H1 (cell line): ENCODE data around the gene LRIG2. TPM values are rescaled to one million over a fixed set of nuclear protein-coding genes. Genes with fewer than 3 reads are reported as not detected.

Source experiments
- CTCF ChIA-PET: fragments of 300-600 bp; sonication (Branson Sonifier 250); formaldehyde crosslinking; loops from one replicate; lab custom pipeline; 2021; ENCODE audit not compliant: partially characterized antibody; lab: Charles Lee
- POLR2A ChIA-PET: fragments of 300-600 bp; sonication (Branson Sonifier 250); formaldehyde crosslinking; loops from one replicate; lab custom pipeline; 2021; ENCODE audit warnings: inconsistent platforms; ENCODE audit not compliant: partially characterized antibody; lab: Charles Lee
- DNase-seq, 2 experiments: peaks; one replicate each; pipeline versions ENCODE4 v3.0.0 to v3.0.0-alpha.2; 2010 to 2022; ENCODE audit warnings: low spot score in 2 of 2, low read depth in 1 of 2, mixed read lengths in 1 of 2
- FAIRE-seq: peaks from 2 replicates; lab custom pipeline; 2011; peaks lifted over from hg19 to GRCh38; lab: Jason Lieb, UNC
- H2AFZ ChIP-seq: 2 replicates; pipeline ENCODE4 v1.8.1; 2012; ENCODE audit warnings: low read length, inconsistent platforms
- H2AK5ac ChIP-seq: 2 replicates; pipeline ENCODE4 v1.6.1; 2013; ENCODE audit warnings: low read depth, low read length
- H2BK120ac ChIP-seq: replicated peaks from 2 replicates; pipeline ENCODE3; 2013; ENCODE audit warnings: low read depth, low read length, inconsistent platforms
- H2BK12ac ChIP-seq: 2 replicates; pipeline ENCODE4 v1.6.1; 2013; ENCODE audit warnings: low read depth, low read length
- H2BK15ac ChIP-seq: 2 replicates; pipeline ENCODE4 v1.6.1; 2013; ENCODE audit warnings: low read length
- H2BK20ac ChIP-seq: 2 replicates; pipeline ENCODE4 v1.6.1; 2013; ENCODE audit warnings: low read length
- H2BK5ac ChIP-seq: 2 replicates; pipeline ENCODE4 v1.6.1; 2013; ENCODE audit warnings: low read depth, low read length
- H3K14ac ChIP-seq: 2 replicates; pipeline ENCODE4 v1.6.1; 2013; ENCODE audit warnings: inconsistent platforms; ENCODE audit not compliant: insufficient read length
- H3K18ac ChIP-seq: 2 replicates; pipeline ENCODE4 v1.6.1; 2013; ENCODE audit warnings: low read length; ENCODE audit errors: extremely low read depth
- H3K23ac ChIP-seq: 2 replicates; pipeline ENCODE4 v1.6.1; 2013; ENCODE audit warnings: inconsistent platforms; ENCODE audit not compliant: insufficient read length
- H3K23me2 ChIP-seq: 2 replicates; pipeline ENCODE4 v1.6.1; 2013; ENCODE audit warnings: low read depth, low read length
- H3K27ac ChIP-seq: 2 replicates; pipeline ENCODE4 v1.6.1; 2011; ENCODE audit warnings: low read depth, low read length, inconsistent platforms
- H3K27me3 ChIP-seq, 4 experiments: replicated peaks in 1 of 4; 1 replicate in 1 of 4; 2 replicates in 3 of 4; pipeline versions ENCODE4 v1.6.1 to v1.8.1; 2011 to 2013; ENCODE audit warnings: low read length in 3 of 4, mild to moderate bottlenecking in 3 of 4, inconsistent platforms in 2 of 4, mixed read lengths in 2 of 4, moderate library complexity in 1 of 4; ENCODE audit not compliant: control insufficient read depth in 3 of 4, insufficient read depth in 3 of 4; ENCODE audit errors: extremely low read depth in 1 of 4
- H3K36me3 ChIP-seq, 4 experiments: 2 replicates each; pipeline versions ENCODE4 v1.6.1 to v1.8.1; 2011 to 2013; ENCODE audit warnings: mild to moderate bottlenecking in 4 of 4, low read length in 3 of 4, moderate library complexity in 2 of 4, control low read depth in 1 of 4, inconsistent platforms in 1 of 4; ENCODE audit not compliant: insufficient read depth in 4 of 4, control insufficient read depth in 2 of 4
- H3K4ac ChIP-seq: replicated peaks from 2 replicates; pipeline ENCODE3; 2013; ENCODE audit warnings: low read length, low read depth, mixed read lengths, inconsistent platforms; ENCODE audit not compliant: insufficient read length
- H3K4me1 ChIP-seq, 4 experiments: replicated peaks in 1 of 4; 1 replicate in 1 of 4; 2 replicates in 3 of 4; pipeline versions ENCODE4 v1.6.1 to v1.8.1; 2011 to 2013; ENCODE audit warnings: low read length in 3 of 4, inconsistent platforms in 2 of 4, mixed read lengths in 1 of 4; ENCODE audit not compliant: insufficient read depth in 4 of 4, control insufficient read depth in 3 of 4
- H3K4me2 ChIP-seq, 2 experiments: 2 replicates each; pipeline versions ENCODE4 v1.6.1 to v1.8.1; 2011 to 2013; ENCODE audit warnings: low read depth in 2 of 2, low read length in 2 of 2, control low read depth in 1 of 2, inconsistent platforms in 1 of 2, mild to moderate bottlenecking in 1 of 2; ENCODE audit not compliant: insufficient read depth in 1 of 2
- H3K4me3 ChIP-seq, 4 experiments: fragments of 200-600, 300-600 bp in 1 of 4; sonication (generic), shearing (Covaris generic), sonication (Bioruptor Twin) in 1 of 4; 2 replicates each; pipeline versions ENCODE4 v1.5.1 to v1.8.1; 2011 to 2016; ENCODE audit warnings: low read length in 4 of 4, low read depth in 3 of 4, control low read depth in 2 of 4, inconsistent platforms in 2 of 4, mild to moderate bottlenecking in 2 of 4, mixed read lengths in 1 of 4, moderate library complexity in 1 of 4; ENCODE audit not compliant: insufficient read depth in 2 of 4; ENCODE audit errors: extremely low read depth in 1 of 4
- H3K56ac ChIP-seq: replicated peaks from 2 replicates; pipeline ENCODE3; 2013; ENCODE audit warnings: low read depth, mild to moderate bottlenecking, mixed read lengths, low read length, inconsistent platforms; ENCODE audit not compliant: insufficient read length
- H3K79me1 ChIP-seq: 2 replicates; pipeline ENCODE4 v1.6.1; 2013; ENCODE audit warnings: low read depth, low read length, control low read depth
- H3K79me2 ChIP-seq, 2 experiments: 2 replicates each; pipeline versions ENCODE4 v1.6.1 to v1.8.1; 2012 to 2013; ENCODE audit warnings: low read length in 2 of 2, mild to moderate bottlenecking in 2 of 2, inconsistent platforms in 1 of 2; ENCODE audit not compliant: insufficient read depth in 2 of 2, control insufficient read depth in 1 of 2
- H3K9ac ChIP-seq, 4 experiments: replicated peaks in 1 of 4; 1 replicate in 1 of 4; 2 replicates in 3 of 4; pipeline versions ENCODE4 v1.6.1 to v1.8.1; 2011 to 2013; ENCODE audit warnings: low read depth in 3 of 4, low read length in 3 of 4, control low read depth in 2 of 4, mild to moderate bottlenecking in 2 of 4, moderate library complexity in 2 of 4, inconsistent platforms in 1 of 4; ENCODE audit errors: extremely low read depth in 1 of 4
- H3K9me3 ChIP-seq, 2 experiments: 2 replicates each; pipeline versions ENCODE4 v1.6.1 to v1.8.1; 2012 to 2013; ENCODE audit warnings: mild to moderate bottlenecking in 2 of 2, moderate library complexity in 2 of 2, control low read depth in 1 of 2, inconsistent platforms in 1 of 2, low read depth in 1 of 2, low read length in 1 of 2, mixed read lengths in 1 of 2; ENCODE audit not compliant: insufficient read depth in 2 of 2
- H4K20me1 ChIP-seq, 2 experiments: replicated peaks in 1 of 2; 2 replicates each; pipeline versions ENCODE3 to v1.8.1; 2011 to 2013; ENCODE audit warnings: inconsistent platforms in 2 of 2, low read length in 2 of 2, mild to moderate bottlenecking in 1 of 2; ENCODE audit not compliant: insufficient read depth in 2 of 2, control insufficient read depth in 1 of 2
- H4K5ac ChIP-seq: 2 replicates; pipeline ENCODE4 v1.6.1; 2013; ENCODE audit warnings: low read length, low read depth, mixed read lengths, inconsistent platforms; ENCODE audit not compliant: insufficient read length
- H4K8ac ChIP-seq: 2 replicates; pipeline ENCODE4 v1.8.0; 2013; ENCODE audit warnings: mild to moderate bottlenecking, moderate library complexity, low read length, inconsistent platforms; ENCODE audit not compliant: insufficient read depth; ENCODE audit errors: extremely low read depth
- H4K91ac ChIP-seq: replicated peaks from 2 replicates; pipeline ENCODE3; 2013; ENCODE audit warnings: low read length, mixed read lengths, inconsistent platforms; ENCODE audit not compliant: insufficient read length
- RAD21 ChIP-seq, 2 experiments: IDR thresholded peaks in 1 of 2; conservative IDR thresholded peaks in 1 of 2; 2 replicates each; pipeline ENCODE4 v1.6.1; 2011; ENCODE audit warnings: low read depth in 2 of 2, low read length in 2 of 2, improper control_type of control experiment in 1 of 2, inconsistent platforms in 1 of 2, mild to moderate bottlenecking in 1 of 2, moderate library complexity in 1 of 2
- WGBS, 2 experiments: shearing (Covaris generic) in 1 of 2; methylation state at CpG; one replicate each; pipeline versions ENCODE4 v1.1.6 to v1.1.7; 2013 to 2015; ENCODE audit warnings: low lambda C conversion rate in 2 of 2, mixed read lengths in 2 of 2, inconsistent platforms in 1 of 2, low coverage in 1 of 2, missing lambda C conversion rate in 1 of 2; ENCODE audit not compliant: insufficient replicate concordance in 2 of 2, insufficient coverage in 1 of 2, insufficient read length in 1 of 2; ENCODE audit errors: extremely low coverage in 1 of 2, missing lambda C conversion rate in 1 of 2; 5-methylcytosine and 5-hydroxymethylcytosine counted together
- polyA plus RNA-seq, 7 experiments: library from polyadenylated mRNA; depleted of rRNA in 3 of 7; stranded (reverse) in 5 of 7; unstranded in 2 of 7; fragments of >200 nt in 5 of 7; fragments of 200-250 nt in 2 of 7; gene quantifications; 1 replicate in 5 of 7; 2 replicates in 1 of 7; 4 replicates in 1 of 7; pipeline versions ENCODE4 v1.2.1 to v1.2.3, GENCODE V29; 2011 to 2013; ENCODE audit warnings: missing spikeins in 2 of 7, mixed read lengths in 2 of 7
- total RNA-seq: library from RNA; stranded (reverse); fragmentation: NEBNext Ultra II Directional; extraction: Animal tissue kit (Norgen Biotek cat#: 25700); gene quantifications from 2 replicates; pipeline ENCODE4 v1.2.1, GENCODE V29; 2021

LRIG2 gene
- total and polyA plus RNA-seq, 2 of the 8 experiments (the other 6 are each of a cell fraction or from before 2014, with no cell fraction given) = 16.2 to 20.9 TPM

- no peak overlapping the region for H4K5ac ChIP-seq
- no peak overlapping the region for H2AFZ ChIP-seq
- no peak overlapping the region for H3K4ac ChIP-seq
- H3K14ac ChIP-seq = no peak overlapping the region
- no peaks in the 10 kb centered on the region for H3K27me3 ChIP-seq
- H2BK5ac ChIP-seq = no peak overlapping the region
- no peaks in the 10 kb centered on the region for H3K36me3 ChIP-seq
- H3K27ac ChIP-seq = no peak overlapping the region
- H2BK20ac ChIP-seq = no peak overlapping the region
- no peak overlapping the region for H2BK15ac ChIP-seq
- H3K9ac ChIP-seq = no peak overlapping the region
- H3K79me2 ChIP-seq = no peaks in the 10 kb centered on the region
- 92% methylated on average over 3 of the region's 3 CpGs; no CpG with 5 or more reads in 1 of the 2 experiments for WGBS, 2 experiments
- no peaks in the 10 kb centered on the region for H3K23me2 ChIP-seq
- H3K4me2 ChIP-seq = no peak overlapping the region
- H3K9me3 ChIP-seq = peaks cover 0 to 3% of the 10 kb centered on the region in 2 experiments; a peak in 1 of 4 replicates
- no peaks in the 10 kb centered on the region for H3K4me1 ChIP-seq
- H3K4me3 ChIP-seq = no peak overlapping the region
- H2BK120ac ChIP-seq = no peak overlapping the region
- H3K79me1 ChIP-seq = no peaks in the 10 kb centered on the region
- H3K56ac ChIP-seq = no peak overlapping the region
- FAIRE-seq (no peak), DNase-seq (no peak)
- H4K91ac ChIP-seq = no peak overlapping the region
- H4K8ac ChIP-seq = no peak overlapping the region
- ChIA-PET CTCF (interaction anchor here (0.8 to 4.0 kb wide), 6 partner anchors 8 to 262 kb away, joined by 3 to 25 read pairs (median 4); no protein-coding TSS in a partner anchor), POLR2A (interaction anchor here (0.9 kb wide), 1 partner anchor 28 kb away, joined by 3 read pairs; no protein-coding TSS in a partner anchor)
- no peak overlapping the region for H2BK12ac ChIP-seq
- H2AK5ac ChIP-seq = no peak overlapping the region
- H3K23ac ChIP-seq = no peak overlapping the region
- no peaks in the 10 kb centered on the region for H4K20me1 ChIP-seq
- H3K18ac ChIP-seq = no peak overlapping the region
- TF ChIP-seq RAD21 (IDR thresholded peaks at IDR 0.05 in 1 of 2, conservative IDR thresholded peaks at IDR 0.05 in 1 of 2; ENCODE audit: low read depth in 2 of 2, low read length in 2 of 2) = peak; percentile 12 to 31; a peak in 2 of 4 replicates
Measured at GRCh38 chr1:113178522-113178921, 105.5 kb downstream of the LRIG2 start.
